Endometrium (tissue), 2 donors: Measurements from ENCODE around the gene C7orf57.

Experiments
- FAIRE-seq: peaks from 2 replicates; lab custom pipeline; 2012; peaks lifted over from hg19 to GRCh38; lab: Jason Lieb, UNC
- donor health status: control.
- donor health status: control.

Gene C7orf57

DNA sequence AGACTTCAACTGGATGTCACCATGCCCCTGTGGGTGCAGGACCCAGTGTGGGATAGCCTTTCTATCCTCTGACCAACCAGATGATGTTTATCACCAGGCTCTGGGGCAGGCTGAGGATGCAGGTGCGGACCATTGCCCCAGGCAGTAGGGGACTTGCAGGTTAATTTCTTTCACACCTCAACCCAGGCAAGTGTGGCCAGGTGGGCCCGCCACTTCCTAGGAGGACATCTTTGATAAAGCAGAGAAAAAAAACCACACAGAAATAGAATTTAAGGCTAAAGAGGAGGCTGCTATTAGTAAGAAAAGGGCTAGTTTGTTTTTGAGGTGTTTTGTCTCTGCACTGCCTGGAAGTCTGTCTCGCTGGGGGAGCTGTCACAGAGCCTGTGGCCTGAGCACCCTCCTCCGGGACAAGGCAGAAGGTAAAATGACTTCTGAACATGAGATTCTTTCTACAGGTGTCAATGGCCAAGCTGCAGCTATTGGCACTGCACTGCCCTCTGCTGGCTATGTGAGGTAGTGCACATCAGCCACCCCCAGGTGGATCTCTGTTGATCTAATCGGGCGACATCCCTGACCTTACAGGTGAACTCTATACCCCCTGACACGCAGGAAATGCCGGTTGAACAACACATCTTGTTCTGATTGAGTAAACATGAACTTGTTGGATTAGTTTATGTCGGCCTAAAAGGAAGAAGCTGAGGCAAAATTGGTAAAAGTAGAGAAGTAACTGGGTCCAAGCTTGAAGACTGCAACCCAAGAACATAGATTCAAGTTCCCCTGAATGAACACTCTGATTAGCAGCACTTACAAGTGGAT is 74.7 kb downstream of the C7orf57 start:
- peak; percentile 8 for FAIRE-seq

DNA sequence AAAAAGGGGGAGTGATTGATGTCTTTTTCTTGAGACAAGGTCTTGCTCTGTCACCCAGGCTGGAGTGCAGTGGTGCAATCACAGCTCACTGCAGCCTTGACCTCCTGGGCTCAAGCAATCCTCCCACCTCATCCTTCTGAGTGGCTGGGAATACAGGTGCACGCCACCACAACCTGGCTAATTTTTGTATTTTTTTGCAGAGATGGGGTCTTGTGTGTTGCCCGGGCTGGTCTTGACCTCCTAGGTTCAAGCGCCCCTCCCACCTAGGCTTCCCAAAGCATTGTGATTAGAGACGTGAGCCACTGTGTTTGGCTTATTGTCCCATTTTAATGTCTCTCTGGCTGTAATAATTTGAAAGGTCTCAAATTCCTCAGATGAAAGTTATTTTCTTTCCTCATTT is 75.5 kb downstream of the C7orf57 start:
- FAIRE-seq = no peak
